ENCODE results near the gene KRT7.

KRT7 gene

GRCh38 chr12:52205612-52206303 lies 27.3 kb upstream of the KRT7 start:
- H3K4me1 ChIP-seq (ENCODE audit: control insufficient read depth, insufficient read depth, low read length): 0 out of 2 replicates have a peak, but pooled peaks cover 4% of the 10 kb centered on the region
- no peak for DNase-seq (ENCODE audit: low read depth, low spot score)
- 100% methylated on average over 2 of the region's 4 CpGs for WGBS (ENCODE audit: insufficient coverage, insufficient read length)

GRCh38 chr12:52206304-52207040 lies 26.6 kb upstream of the KRT7 start:
- Histone ChIP-seq H3K4me3 (ENCODE audit: low read length) (no peak overlapping the region), H3K4me1 (ENCODE audit: control insufficient read depth, insufficient read depth, low read length) (0 out of 2 replicates have a peak, but pooled peaks cover 4% of the 10 kb centered on the region), H3K27ac (ENCODE audit: low read length) (no peak overlapping the region), H3K36me3 (ENCODE audit: control insufficient read depth, insufficient read depth, low read length) (no peaks in the 10 kb centered on the region), H3K27me3 (ENCODE audit: control insufficient read depth, insufficient read depth, low read length) (no peaks in the 10 kb centered on the region), H3K9me3 (ENCODE audit: control insufficient read depth, insufficient read depth, low read length) (no peaks in the 10 kb centered on the region)
- DNase-seq (ENCODE audit: low read depth, low spot score): no peak
- WGBS (ENCODE audit: insufficient coverage, insufficient read length): no CpG with 5 or more reads among the region's 9 CpGs

More at GRCh38 chr12:52205612-52206303, 27.3 kb upstream of the KRT7 start:
- no peak overlapping the region for H3K27ac ChIP-seq (ENCODE audit: low read length)
- no peaks in the 10 kb centered on the region for H3K36me3 ChIP-seq (ENCODE audit: control insufficient read depth, insufficient read depth, low read length)
- H3K4me3 ChIP-seq (ENCODE audit: low read length): no peak overlapping the region
- H3K27me3 ChIP-seq (ENCODE audit: control insufficient read depth, insufficient read depth, low read length): no peaks in the 10 kb centered on the region
- H3K9me3 ChIP-seq (ENCODE audit: control insufficient read depth, insufficient read depth, low read length): no peaks in the 10 kb centered on the region

DNA sequence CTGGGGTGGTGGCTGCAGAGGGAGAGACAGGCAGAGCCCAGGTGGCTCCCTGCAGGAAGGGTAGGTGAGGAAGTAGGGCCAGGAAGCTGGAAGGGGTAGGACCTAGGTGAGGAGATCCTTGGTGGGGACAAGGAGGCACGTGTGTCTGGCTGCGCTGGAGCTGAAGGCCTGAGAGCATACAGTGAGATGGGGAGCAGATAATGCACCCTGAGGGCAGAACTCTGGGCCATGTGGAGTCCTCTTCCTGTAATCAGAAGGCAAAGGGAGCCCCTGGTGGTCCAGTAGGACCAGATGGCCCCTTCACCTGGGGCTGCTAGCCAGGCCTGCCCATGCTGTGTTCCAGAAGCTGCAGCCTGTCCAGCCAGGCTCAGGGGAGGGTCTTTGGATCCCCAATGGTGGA lies 25.9 kb upstream of the KRT7 start:
- 0 out of 2 replicates have a peak, but pooled peaks cover 4% of the 10 kb centered on the region for H3K4me1 ChIP-seq (ENCODE audit: control insufficient read depth, insufficient read depth, low read length)
- no peak overlapping the region for H3K27ac ChIP-seq (ENCODE audit: low read length)
- no peak for DNase-seq (ENCODE audit: low read depth, low spot score)
- no peaks in the 10 kb centered on the region for H3K36me3 ChIP-seq (ENCODE audit: control insufficient read depth, insufficient read depth, low read length)
- no peak overlapping the region for H3K4me3 ChIP-seq (ENCODE audit: low read length)
- H3K9me3 ChIP-seq (ENCODE audit: control insufficient read depth, insufficient read depth, low read length): no peaks in the 10 kb centered on the region
- H3K27me3 ChIP-seq (ENCODE audit: control insufficient read depth, insufficient read depth, low read length): no peaks in the 10 kb centered on the region
- WGBS (ENCODE audit: insufficient coverage, insufficient read length): no CpG with 5 or more reads among the region's 2 CpGs

DNA sequence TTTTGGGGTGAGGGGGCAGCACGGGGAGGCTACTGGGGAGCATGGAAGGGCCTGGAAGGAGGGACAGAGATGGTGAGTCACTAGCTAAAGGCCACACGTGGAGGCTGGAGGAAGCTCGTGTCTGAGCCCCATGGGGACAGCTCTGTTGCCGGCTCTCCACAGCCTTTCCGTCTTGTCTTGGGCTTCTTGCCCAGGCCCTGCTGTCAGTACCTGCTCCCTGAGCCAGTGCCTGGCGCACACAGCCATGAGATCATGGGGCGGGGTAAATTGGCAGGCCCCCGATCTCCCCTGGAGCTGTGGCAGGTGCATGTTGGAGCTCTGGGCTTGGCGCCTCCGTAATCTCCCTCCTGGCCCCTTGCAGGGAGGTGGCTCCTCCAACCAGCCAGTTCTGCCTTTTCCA lies 25.1 kb upstream of the KRT7 start:
- DNase-seq (ENCODE audit: low read depth, low spot score): no peak
- no peaks in the 10 kb centered on the region for H3K36me3 ChIP-seq (ENCODE audit: control insufficient read depth, insufficient read depth, low read length)
- H3K27me3 ChIP-seq (ENCODE audit: control insufficient read depth, insufficient read depth, low read length): no peaks in the 10 kb centered on the region
- WGBS (ENCODE audit: insufficient coverage, insufficient read length): no CpG with 5 or more reads among the region's 10 CpGs
- no peaks in the 10 kb centered on the region for H3K9me3 ChIP-seq (ENCODE audit: control insufficient read depth, insufficient read depth, low read length)
- H3K27ac ChIP-seq (ENCODE audit: low read length): no peak overlapping the region
- no peaks in the 10 kb centered on the region for H3K4me1 ChIP-seq (ENCODE audit: control insufficient read depth, insufficient read depth, low read length)
- H3K4me3 ChIP-seq (ENCODE audit: low read length): no peak overlapping the region

DNA sequence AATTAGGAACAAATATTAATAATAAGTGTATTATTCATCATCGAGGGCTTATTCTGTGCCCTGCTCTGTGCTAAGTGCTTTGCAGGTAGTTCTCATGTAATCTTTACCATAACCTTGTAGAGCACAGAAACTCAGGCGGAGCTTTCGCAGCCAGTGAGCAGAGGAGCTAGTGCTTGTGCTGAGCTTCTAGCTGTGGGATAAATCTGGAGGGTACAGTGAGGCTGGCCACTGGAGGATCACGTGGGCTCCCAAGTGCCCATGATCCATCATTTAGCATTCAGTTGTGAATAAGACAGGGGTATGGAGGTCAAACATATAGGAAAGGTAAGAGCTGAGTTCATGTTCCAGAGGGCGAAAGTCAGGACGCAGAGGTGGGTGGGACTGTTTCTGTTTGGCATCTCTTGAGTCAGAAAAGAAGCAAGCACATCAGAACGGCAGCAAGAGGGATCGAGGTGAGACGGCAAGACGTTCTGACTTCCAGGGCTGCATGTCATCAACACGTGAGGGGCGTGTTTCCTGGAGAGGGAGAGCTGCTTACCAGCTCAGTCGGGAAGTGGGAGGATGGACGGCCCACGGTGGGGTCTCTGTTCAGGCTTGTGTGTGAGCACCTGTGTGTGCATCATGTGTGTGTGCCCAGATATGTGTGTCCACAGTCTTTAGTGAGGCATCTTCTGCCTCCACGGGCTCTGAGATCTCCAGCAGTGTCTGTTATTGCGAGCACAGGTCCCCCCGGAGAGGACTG lies 24.4 kb upstream of the KRT7 start:
- WGBS (ENCODE audit: insufficient coverage, insufficient read length): no CpG with 5 or more reads among the region's 18 CpGs
- no peaks in the 10 kb centered on the region for H3K4me1 ChIP-seq (ENCODE audit: control insufficient read depth, insufficient read depth, low read length)
- H3K4me3 ChIP-seq (ENCODE audit: low read length): no peak overlapping the region
- no peaks in the 10 kb centered on the region for H3K27me3 ChIP-seq (ENCODE audit: control insufficient read depth, insufficient read depth, low read length)
- no peak for DNase-seq (ENCODE audit: low read depth, low spot score)
- no peaks in the 10 kb centered on the region for H3K36me3 ChIP-seq (ENCODE audit: control insufficient read depth, insufficient read depth, low read length)
- no peaks in the 10 kb centered on the region for H3K9me3 ChIP-seq (ENCODE audit: control insufficient read depth, insufficient read depth, low read length)
- no peak overlapping the region for H3K27ac ChIP-seq (ENCODE audit: low read length)

DNA sequence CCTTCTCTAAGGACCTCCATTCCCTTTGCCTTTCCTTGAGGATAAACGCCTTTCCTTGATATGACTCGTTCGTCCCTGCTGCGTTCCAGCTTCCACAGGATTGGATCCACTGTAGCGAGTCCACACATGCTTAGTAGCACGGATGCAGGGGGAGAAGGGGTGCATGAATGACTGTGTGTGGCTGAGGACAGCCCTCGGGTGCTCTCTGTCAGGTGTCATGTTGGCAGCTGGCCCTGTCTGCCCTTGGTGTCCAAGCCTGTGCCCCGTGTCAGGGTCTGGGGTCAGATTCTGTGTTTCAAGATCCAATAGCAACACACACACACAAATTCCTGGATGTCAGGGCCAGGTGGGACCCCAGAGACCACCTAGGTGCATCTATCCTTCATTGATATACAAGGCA lies 23.7 kb upstream of the KRT7 start:
- Histone ChIP-seq H3K36me3 (ENCODE audit: control insufficient read depth, insufficient read depth, low read length) (no peaks in the 10 kb centered on the region), H3K27ac (ENCODE audit: low read length) (no peak overlapping the region), H3K4me1 (ENCODE audit: control insufficient read depth, insufficient read depth, low read length) (no peaks in the 10 kb centered on the region), H3K4me3 (ENCODE audit: low read length) (no peak overlapping the region), H3K9me3 (ENCODE audit: control insufficient read depth, insufficient read depth, low read length) (no peaks in the 10 kb centered on the region), H3K27me3 (ENCODE audit: control insufficient read depth, insufficient read depth, low read length) (no peaks in the 10 kb centered on the region)
- WGBS (ENCODE audit: insufficient coverage, insufficient read length): no CpG with 5 or more reads among the region's 8 CpGs
- no peak for DNase-seq (ENCODE audit: low read depth, low spot score)

DNA sequence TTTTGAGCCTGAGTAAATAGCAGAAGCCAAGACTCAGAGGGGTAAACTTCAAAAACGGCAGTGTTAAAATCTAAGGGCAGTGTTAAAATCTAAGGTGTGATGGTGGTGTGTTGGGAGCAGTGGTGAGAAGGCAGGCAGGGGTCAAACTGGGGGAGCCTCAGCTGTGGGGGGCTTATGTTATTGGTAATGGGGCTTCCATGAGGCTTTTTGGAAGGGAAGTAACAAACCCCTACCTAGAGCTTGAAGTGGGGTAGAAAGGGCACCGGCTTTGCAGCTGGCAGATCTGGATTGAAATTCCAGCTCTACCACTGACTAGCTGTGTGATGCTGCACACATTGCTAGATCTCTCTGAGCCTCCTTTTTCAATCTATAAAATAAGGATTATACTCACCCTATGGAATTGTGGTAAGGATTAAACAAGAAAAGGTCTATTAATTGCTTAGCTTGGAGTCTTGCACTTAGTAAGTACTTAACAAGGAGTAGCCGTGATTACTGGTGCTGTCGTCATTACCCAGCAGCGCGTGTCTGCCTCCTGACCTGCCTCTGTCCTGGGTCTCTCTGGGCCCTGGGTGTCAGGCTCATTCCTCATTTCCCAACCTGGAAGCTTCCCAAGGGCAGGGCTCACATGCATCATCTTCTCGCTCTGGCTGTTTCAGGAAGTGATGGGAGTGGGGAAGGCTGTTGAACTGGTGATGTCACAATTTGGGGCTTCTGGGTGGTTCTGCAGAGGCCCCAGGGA lies 22.7 kb upstream of the KRT7 start:
- Histone ChIP-seq H3K27me3 (ENCODE audit: control insufficient read depth, insufficient read depth, low read length) (no peaks in the 10 kb centered on the region), H3K4me1 (ENCODE audit: control insufficient read depth, insufficient read depth, low read length) (no peaks in the 10 kb centered on the region), H3K4me3 (ENCODE audit: low read length) (no peak overlapping the region), H3K36me3 (ENCODE audit: control insufficient read depth, insufficient read depth, low read length) (no peaks in the 10 kb centered on the region), H3K27ac (ENCODE audit: low read length) (no peak overlapping the region), H3K9me3 (ENCODE audit: control insufficient read depth, insufficient read depth, low read length) (no peaks in the 10 kb centered on the region)
- no peak for DNase-seq (ENCODE audit: low read depth, low spot score)
- no CpG with 5 or more reads among the region's 7 CpGs for WGBS (ENCODE audit: insufficient coverage, insufficient read length)

GRCh38 chr12:52210925-52211650 lies 22.0 kb upstream of the KRT7 start:
- Histone ChIP-seq H3K4me3 (ENCODE audit: low read length) (no peak overlapping the region), H3K36me3 (ENCODE audit: control insufficient read depth, insufficient read depth, low read length) (no peaks in the 10 kb centered on the region), H3K27ac (ENCODE audit: low read length) (no peak overlapping the region), H3K4me1 (ENCODE audit: control insufficient read depth, insufficient read depth, low read length) (no peaks in the 10 kb centered on the region), H3K9me3 (ENCODE audit: control insufficient read depth, insufficient read depth, low read length) (no peaks in the 10 kb centered on the region), H3K27me3 (ENCODE audit: control insufficient read depth, insufficient read depth, low read length) (no peaks in the 10 kb centered on the region)
- no peak for DNase-seq (ENCODE audit: low read depth, low spot score)
- no CpG with 5 or more reads among the region's 10 CpGs for WGBS (ENCODE audit: insufficient coverage, insufficient read length)

- H3K4me1 ChIP-seq (ENCODE audit: control insufficient read depth, insufficient read depth, low read length): no peaks in the 10 kb centered on the region
Observed at GRCh38 chr12:52211716-52212585, 21.1 kb upstream of the KRT7 start.

More at GRCh38 chr12:52211716-52212585, 21.1 kb upstream of the KRT7 start:
- no peak overlapping the region for H3K27ac ChIP-seq (ENCODE audit: low read length)
- H3K4me3 ChIP-seq (ENCODE audit: low read length): no peak overlapping the region
- H3K27me3 ChIP-seq (ENCODE audit: control insufficient read depth, insufficient read depth, low read length): no peaks in the 10 kb centered on the region
- WGBS (ENCODE audit: insufficient coverage, insufficient read length): no CpG with 5 or more reads among the region's 13 CpGs
- H3K36me3 ChIP-seq (ENCODE audit: control insufficient read depth, insufficient read depth, low read length): no peaks in the 10 kb centered on the region
- no peaks in the 10 kb centered on the region for H3K9me3 ChIP-seq (ENCODE audit: control insufficient read depth, insufficient read depth, low read length)
- no peak for DNase-seq (ENCODE audit: low read depth, low spot score)
